DMS53 (cell line): ENCODE data around the gene TNFSF10.
"Not testable (repeated sequence)": the region's sequence is repeated elsewhere in the genome, so short reads cannot be mapped to it uniquely, and the experiment has no call there.

Source experiments
- DNase-seq: peaks from one replicate; lab custom pipeline; 2025; lab: John Stamatoyannopoulos, UW

Gene TNFSF10

DNA sequence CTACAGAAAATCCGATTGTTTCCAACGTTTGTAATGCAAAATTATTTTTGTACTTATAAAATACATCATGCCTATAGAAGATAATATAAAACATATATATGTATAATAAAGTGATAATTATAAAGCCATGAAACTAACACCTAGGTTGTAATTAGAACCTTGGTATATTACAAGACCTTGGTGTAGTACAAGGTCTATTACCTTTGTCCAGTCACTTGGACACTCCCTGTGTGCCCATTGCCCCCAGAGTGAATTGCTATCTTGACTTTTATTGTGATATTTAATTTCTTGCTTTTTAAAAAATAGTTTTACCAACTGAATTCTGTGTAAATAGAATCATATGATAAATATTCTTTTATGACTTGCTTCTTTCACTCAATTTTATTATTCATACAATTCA lies 20.7 kb upstream of the TNFSF10 start:
- no peak for DNase-seq

DNA sequence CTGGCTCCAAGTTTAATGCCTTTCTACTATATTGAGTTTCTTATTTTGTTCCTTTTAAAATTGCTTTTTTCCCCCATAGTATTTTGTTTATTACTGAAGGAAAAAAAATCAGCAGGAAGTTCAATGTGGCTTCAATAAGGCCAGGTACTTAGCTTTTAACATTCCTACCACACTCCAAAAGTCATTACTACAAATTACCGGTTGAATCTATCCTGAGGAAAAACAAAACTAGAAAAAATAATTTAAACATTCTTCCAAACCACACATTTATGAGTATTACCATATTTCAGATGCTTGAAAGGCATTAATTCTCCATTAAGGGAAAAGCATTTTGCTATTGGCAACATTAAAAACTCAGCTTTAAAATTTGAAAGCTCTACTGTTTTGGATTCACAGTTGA lies 20.2 kb upstream of the TNFSF10 start:
- no peak for DNase-seq

DNA sequence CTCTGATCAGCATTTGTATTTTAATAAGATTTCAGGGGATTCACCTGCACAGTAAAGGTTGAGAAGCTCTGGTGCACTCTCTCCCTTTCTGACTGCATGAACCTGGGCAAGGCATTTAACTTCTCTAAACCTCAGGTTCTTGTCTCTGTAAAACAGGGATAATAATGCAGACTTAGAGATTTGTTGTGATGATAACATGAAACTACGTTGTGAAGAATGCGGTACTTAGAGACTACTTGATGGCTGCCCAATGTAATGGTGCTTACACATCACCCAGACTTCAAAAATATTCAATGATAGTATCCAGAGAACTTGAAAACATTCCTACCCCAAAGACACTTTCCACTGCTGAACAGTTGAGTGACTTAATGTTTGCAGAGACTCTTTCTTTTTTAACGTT lies 19.8 kb upstream of the TNFSF10 start:
- no peak for DNase-seq

GRCh38 chr3:172541945-172542488 lies 18.8 kb upstream of the TNFSF10 start:
- DNase-seq: no peak

- no peak for DNase-seq
Measured at GRCh38 chr3:172540049-172540448, 16.8 kb upstream of the TNFSF10 start.

DNA sequence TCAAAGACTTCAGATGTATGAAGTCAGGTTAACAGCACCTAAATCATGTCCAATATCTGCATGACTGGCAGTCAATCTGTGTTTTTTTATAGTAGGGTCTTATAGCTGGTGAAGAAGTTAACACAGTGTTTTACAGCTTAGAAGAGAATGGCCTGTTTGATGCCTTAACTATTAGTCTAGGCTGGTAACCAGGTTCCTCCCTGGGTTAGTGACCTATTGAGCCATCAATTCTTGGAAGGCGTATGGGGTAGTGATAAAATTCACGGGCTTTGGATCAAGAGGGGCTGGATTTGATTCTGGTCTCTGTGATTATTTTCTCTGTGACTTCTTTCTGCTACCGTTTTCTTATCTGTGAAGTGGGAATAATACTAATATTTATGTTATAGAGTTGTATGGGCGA lies 16.0 kb upstream of the TNFSF10 start:
- DNase-seq: no peak

GRCh38 chr3:172538368-172539151 lies 15.3 kb upstream of the TNFSF10 start:
- no peak for DNase-seq

- DNase-seq: no peak
Measured at GRCh38 chr3:172537507-172538158, 14.4 kb upstream of the TNFSF10 start.

DNA sequence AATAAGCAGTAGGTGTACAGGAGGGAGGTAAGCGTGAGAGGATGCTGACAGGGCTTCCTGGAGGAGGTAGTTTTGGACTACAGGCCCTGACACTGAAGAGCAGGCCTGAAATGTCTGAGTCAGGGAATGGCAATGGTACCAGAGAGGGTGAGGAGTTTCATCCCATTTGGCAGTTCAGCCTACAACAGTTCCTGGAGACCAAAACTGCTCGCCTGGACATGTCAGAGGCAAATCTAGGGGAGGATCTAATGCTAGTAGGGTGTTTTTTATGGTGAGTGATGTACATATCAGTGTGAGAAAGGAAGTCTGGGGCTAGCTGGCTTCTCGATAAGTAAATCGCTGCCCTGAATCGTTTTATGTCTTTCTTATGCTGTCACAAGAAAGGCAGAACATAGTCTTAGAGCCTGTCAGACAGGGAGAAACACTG lies 13.8 kb upstream of the TNFSF10 start:
- DNase-seq: peak; percentile 43

DNA sequence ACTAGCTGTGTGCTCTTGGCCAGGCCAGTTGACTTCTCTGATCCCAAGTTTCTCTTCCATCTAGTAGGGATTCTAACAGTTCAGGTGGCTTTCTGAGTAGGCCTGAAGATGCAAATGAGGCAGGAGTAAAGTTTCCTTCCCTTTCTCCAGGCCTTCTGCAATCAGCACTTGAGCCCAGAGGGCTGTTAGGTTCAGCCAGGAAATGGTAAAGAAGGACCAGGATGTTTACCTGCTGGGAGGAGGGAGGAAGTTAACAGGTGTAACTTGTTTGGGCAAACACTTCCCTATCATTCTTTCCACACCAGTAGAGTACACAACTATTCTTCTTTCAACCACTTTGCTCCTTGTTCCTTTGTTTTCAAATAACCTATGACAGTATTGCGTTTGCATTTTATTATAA lies 13.3 kb upstream of the TNFSF10 start:
- DNase-seq: peak; percentile 69

GRCh38 chr3:172530566-172530965 lies 7.3 kb upstream of the TNFSF10 start:
- DNase-seq: no peak

- no peak for DNase-seq
Measured at GRCh38 chr3:172530101-172530561, 6.9 kb upstream of the TNFSF10 start.

DNA sequence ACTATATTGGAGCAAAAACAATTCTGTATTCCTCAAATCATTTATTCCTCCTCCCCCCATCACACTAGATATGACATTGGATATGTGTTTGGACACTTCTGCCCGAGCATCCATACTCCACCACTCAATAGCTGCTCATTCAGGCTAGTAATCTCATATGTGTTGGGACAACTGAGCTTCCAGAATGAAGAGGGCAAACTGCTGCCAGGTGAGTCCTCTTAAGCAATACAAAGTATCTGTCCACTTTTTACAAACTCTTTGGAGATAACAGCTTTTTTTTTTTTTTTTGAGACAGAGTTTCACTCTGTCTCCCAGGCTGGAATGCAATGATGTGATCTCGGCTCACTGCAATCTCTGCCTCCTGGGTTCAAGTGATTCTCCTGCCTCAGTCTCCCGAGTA lies 5.4 kb upstream of the TNFSF10 start:
- DNase-seq: no peak

- no peak for DNase-seq
Measured at GRCh38 chr3:172527306-172527705, 4.1 kb upstream of the TNFSF10 start.

DNA sequence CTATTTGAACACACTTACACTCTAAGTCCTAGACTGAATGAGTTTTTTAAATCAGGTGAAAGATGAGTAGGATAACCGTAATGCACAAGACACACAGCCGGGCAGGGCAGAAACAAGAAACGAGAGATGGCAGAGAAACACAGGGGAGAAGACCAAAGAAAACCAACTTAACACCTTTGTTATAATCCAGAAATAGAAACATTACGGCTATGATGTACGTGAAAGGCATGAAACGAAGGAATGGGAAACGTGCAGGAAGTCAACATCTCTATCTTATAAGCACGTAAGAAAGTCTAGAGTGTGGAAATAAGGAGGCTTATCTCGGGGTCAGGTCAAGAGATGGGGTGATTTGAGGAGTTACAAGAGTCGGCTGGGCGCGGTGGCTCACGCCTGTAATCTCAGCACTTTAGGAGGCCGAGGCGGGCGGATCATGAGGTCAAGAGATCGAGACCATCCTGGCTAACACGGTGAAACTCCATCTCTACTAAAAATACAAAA lies 1.9 kb upstream of the TNFSF10 start:
- DNase-seq: no peak

GRCh38 chr3:172524611-172525010 lies 1.4 kb upstream of the TNFSF10 start:
- DNase-seq: no peak

DNA sequence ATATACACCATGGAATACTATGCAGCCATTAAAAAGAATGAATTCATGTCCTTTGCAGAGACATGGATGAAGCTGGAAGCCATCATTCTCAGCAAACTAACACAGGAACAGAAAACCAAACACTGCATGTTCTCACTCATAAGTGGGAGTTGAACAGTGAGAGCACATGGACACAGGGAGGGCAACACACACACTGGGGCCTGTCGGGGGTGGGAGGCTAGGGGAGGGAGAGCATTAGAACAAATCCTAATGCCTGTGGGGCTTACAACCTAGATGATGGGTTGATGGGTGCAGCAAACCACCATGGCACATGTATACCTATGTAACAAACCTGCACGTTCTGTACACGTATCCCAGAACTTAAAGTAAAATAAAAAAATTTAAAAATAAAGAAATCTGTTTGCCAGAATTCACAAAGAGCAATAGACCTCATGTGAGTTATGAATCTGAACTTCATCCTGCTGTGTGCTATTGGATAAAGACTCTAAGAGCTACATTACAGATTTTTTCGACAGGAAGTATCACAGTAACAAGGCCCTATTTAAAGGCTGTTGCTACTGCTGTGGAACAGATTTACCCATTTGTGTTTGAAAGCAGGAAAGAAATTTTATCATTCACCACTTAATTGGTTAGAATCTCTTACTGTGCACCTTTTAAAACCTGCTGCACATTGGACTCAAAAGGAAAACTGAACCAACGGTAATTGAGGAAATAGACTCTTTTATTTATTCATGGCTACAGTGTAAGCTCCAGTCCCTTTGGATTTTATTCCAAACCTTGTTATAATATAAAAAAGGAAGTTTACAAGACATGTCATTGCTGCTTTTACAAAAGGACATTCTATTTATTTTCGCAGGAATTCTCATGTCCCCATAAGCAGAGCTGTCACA lies 1.1 kb downstream of the TNFSF10 start:
- not testable (repeated sequence) for DNase-seq

DNA sequence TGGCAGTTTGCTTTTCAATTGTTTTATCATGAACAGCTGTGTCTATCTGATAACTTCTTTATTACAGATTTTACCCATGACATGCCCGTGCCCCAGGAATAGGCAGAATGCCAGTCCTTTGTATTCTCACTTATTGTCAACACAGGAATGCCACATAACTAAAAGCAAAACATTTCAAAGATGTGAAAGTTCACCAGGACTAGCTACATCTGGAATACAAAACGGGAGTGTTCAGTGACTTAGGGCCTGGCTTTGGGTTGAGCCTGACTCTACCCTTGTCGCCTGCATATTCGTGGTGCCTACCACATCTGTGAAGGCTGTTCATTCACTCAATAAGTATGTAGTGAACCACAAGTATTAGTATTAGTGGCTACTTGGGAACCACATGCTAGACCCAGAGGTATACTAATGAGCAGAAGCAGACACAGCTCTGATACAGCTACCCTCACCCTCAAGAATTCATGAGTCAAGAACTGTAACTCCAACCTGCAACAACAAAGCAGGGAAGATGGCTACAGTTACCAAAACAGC lies 2.9 kb downstream of the TNFSF10 start:
- DNase-seq: no peak

GRCh38 chr3:172519740-172520139 lies 3.5 kb downstream of the TNFSF10 start:
- no peak for DNase-seq

- no peak for DNase-seq
Measured at GRCh38 chr3:172518929-172519640, 4.1 kb downstream of the TNFSF10 start.

DNA sequence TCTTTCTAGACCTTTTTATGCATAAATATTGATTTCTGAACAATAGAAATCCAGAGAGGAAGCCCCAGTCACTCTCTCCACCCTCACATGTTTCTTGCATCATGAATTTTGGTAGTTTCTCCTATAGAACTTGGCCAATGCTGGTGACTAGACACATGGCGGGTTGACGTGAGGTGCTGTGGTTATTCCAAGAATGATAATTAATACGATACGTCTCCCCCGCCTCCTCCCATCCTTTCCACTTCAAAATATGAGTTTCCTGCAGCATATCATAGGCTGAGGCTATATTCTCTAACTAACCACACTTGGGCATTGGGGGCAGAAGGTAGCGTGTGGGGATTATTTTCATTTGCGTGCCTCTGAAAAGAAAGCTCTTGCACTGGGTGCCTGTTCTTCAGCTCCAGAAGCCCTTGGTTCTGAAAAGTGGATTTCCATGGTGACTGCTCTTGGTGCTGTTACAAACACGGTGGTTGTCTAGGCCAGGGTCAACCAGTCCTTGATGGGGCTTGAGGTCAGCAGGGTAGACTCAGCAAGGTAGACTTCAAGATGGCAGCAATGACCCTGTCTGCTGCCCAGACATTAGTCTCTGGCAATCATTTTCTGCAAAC lies 5.3 kb downstream of the TNFSF10 start:
- no peak for DNase-seq
